Measurements from ENCODE around the gene ADCY2.

The ADCY2 gene

DNA sequence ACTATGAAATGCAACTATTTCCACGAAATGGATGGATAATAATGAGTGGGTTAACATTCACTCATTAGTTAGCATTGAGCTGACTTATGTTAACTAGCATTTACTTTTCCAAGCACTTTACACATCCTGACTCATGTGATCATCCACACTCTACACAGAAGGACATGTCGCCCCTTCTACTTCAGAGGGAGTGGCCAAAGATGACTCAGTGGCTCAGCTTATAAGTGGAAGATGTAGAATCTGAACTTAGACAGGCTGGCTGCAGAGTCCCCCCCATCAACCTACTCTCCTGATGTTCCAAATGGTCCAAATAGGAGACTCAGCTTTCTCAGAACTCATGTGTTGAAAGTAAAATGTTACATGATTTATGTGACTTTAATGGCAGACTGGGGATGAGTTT lies 146.0 kb downstream of the ADCY2 start:
- Histone ChIP-seq H3K36me3 (ENCODE audit: control insufficient read depth in 2 of 2, insufficient read depth in 1 of 2, low read length in 2 of 2) (no peaks in the 10 kb centered on the region), H3K4me1 (ENCODE audit: control insufficient read depth, insufficient read depth, low read length) (no peaks in the 10 kb centered on the region), H3K4me3 (ENCODE audit: low read depth, low read length) (no peak overlapping the region), H3K27ac (ENCODE audit: extremely low read depth, low read depth, low read length) (no peak overlapping the region), H3K9me3 (ENCODE audit: control insufficient read depth, insufficient read depth, low read depth, low read length) (no peaks in the 10 kb centered on the region)
- no peak for TF ChIP-seq SALL2 (tag by site-specific recombination; IDR thresholded peaks at IDR 0.05; ENCODE audit: borderline replicate concordance)
- no peak for TF ChIP-seq ZNF174 (tag by site-specific recombination; IDR thresholded peaks at IDR 0.05)
- TF ChIP-seq ZNF221 (tag by site-specific recombination; IDR thresholded peaks at IDR 0.05; ENCODE audit: borderline replicate concordance): no peak
- TF ChIP-seq ZNF843 (tag by site-specific recombination; IDR thresholded peaks at IDR 0.05): no peak
- no peak for TF ChIP-seq ZNF335 (tag by site-specific recombination; conservative IDR thresholded peaks at IDR 0.05)
- no peak for TF ChIP-seq ZNF548 (tag by site-specific recombination; IDR thresholded peaks at IDR 0.05)
- TF ChIP-seq ZNF2 (tag by site-specific recombination; IDR thresholded peaks at IDR 0.05): no peak
- no peak for TF ChIP-seq ZNF664 (tag by site-specific recombination; IDR thresholded peaks at IDR 0.05)
- TF ChIP-seq ZNF776 (tag by site-specific recombination; IDR thresholded peaks at IDR 0.05; ENCODE audit: borderline replicate concordance): no peak
- TF ChIP-seq ZNF777 (tag by site-specific recombination; IDR thresholded peaks at IDR 0.05; ENCODE audit: borderline replicate concordance): no peak
- no peak for TF ChIP-seq ZNF596 (tag by site-specific recombination; IDR thresholded peaks at IDR 0.05)
- TF ChIP-seq, protein P1, sequence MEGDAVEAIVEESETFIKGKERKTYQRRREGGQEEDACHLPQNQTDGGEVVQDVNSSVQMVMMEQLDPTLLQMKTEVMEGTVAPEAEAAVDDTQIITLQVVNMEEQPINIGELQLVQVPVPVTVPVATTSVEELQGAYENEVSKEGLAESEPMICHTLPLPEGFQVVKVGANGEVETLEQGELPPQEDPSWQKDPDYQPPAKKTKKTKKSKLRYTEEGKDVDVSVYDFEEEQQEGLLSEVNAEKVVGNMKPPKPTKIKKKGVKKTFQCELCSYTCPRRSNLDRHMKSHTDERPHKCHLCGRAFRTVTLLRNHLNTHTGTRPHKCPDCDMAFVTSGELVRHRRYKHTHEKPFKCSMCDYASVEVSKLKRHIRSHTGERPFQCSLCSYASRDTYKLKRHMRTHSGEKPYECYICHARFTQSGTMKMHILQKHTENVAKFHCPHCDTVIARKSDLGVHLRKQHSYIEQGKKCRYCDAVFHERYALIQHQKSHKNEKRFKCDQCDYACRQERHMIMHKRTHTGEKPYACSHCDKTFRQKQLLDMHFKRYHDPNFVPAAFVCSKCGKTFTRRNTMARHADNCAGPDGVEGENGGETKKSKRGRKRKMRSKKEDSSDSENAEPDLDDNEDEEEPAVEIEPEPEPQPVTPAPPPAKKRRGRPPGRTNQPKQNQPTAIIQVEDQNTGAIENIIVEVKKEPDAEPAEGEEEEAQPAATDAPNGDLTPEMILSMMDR (tag by site-specific recombination; IDR thresholded peaks at IDR 0.05): no peak
- no peak for TF ChIP-seq ZNF670 (tag by site-specific recombination; IDR thresholded peaks at IDR 0.05; ENCODE audit: low read depth)
- TF ChIP-seq, protein P2, sequence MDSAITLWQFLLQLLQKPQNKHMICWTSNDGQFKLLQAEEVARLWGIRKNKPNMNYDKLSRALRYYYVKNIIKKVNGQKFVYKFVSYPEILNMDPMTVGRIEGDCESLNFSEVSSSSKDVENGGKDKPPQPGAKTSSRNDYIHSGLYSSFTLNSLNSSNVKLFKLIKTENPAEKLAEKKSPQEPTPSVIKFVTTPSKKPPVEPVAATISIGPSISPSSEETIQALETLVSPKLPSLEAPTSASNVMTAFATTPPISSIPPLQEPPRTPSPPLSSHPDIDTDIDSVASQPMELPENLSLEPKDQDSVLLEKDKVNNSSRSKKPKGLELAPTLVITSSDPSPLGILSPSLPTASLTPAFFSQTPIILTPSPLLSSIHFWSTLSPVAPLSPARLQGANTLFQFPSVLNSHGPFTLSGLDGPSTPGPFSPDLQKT (IDR thresholded peaks at IDR 0.05; ENCODE audit: borderline replicate concordance, low read depth, low read length): no peak
- ChIA-PET POLR2A (no interaction called here), CTCF (interaction anchor here (1.1 kb wide), 1 partner anchor 776 kb away, joined by 3 read pairs; no protein-coding TSS in a partner anchor)

GRCh38 chr5:7546555-7546954 lies 150.6 kb downstream of the ADCY2 start:
- Histone ChIP-seq H3K27ac (ENCODE audit: extremely low read depth, low read depth, low read length) (no peak overlapping the region), H3K36me3 (ENCODE audit: control insufficient read depth in 2 of 2, insufficient read depth in 1 of 2, low read length in 2 of 2) (no peaks in the 10 kb centered on the region), H3K9me3 (ENCODE audit: control insufficient read depth, insufficient read depth, low read depth, low read length) (no peaks in the 10 kb centered on the region), H3K4me3 (ENCODE audit: low read depth, low read length) (no peak overlapping the region), H3K4me1 (ENCODE audit: control insufficient read depth, insufficient read depth, low read length) (no peaks in the 10 kb centered on the region)
- ChIA-PET CTCF (interaction anchor here (0.6 kb wide), 1 partner anchor 519 kb away, joined by 3 read pairs; no protein-coding TSS in a partner anchor), POLR2A (no interaction called here)
- TF ChIP-seq, protein P3, sequence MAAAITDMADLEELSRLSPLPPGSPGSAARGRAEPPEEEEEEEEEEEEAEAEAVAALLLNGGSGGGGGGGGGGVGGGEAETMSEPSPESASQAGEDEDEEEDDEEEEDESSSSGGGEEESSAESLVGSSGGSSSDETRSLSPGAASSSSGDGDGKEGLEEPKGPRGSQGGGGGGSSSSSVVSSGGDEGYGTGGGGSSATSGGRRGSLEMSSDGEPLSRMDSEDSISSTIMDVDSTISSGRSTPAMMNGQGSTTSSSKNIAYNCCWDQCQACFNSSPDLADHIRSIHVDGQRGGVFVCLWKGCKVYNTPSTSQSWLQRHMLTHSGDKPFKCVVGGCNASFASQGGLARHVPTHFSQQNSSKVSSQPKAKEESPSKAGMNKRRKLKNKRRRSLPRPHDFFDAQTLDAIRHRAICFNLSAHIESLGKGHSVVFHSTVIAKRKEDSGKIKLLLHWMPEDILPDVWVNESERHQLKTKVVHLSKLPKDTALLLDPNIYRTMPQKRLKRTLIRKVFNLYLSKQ (tag by site-specific recombination; IDR thresholded peaks at IDR 0.05; ENCODE audit: borderline replicate concordance): no peak
- TF ChIP-seq, protein P4, sequence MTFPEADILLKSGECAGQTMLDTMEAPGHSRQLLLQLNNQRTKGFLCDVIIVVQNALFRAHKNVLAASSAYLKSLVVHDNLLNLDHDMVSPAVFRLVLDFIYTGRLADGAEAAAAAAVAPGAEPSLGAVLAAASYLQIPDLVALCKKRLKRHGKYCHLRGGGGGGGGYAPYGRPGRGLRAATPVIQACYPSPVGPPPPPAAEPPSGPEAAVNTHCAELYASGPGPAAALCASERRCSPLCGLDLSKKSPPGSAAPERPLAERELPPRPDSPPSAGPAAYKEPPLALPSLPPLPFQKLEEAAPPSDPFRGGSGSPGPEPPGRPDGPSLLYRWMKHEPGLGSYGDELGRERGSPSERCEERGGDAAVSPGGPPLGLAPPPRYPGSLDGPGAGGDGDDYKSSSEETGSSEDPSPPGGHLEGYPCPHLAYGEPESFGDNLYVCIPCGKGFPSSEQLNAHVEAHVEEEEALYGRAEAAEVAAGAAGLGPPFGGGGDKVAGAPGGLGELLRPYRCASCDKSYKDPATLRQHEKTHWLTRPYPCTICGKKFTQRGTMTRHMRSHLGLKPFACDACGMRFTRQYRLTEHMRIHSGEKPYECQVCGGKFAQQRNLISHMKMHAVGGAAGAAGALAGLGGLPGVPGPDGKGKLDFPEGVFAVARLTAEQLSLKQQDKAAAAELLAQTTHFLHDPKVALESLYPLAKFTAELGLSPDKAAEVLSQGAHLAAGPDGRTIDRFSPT (tag by site-specific recombination; IDR thresholded peaks at IDR 0.05): no peak
- TF ChIP-seq KLF9 (tag by site-specific recombination; IDR thresholded peaks at IDR 0.05; ENCODE audit: low read depth): no peak
- no peak for TF ChIP-seq ZNF791 (tag by site-specific recombination; IDR thresholded peaks at IDR 0.05)
- TF ChIP-seq ZNF677 (tag by site-specific recombination; IDR thresholded peaks at IDR 0.05): no peak
- no peak for TF ChIP-seq HOXC10 (CRISPR knock-in tag; IDR thresholded peaks at IDR 0.05)
- no peak for TF ChIP-seq ZNF626 (tag by site-specific recombination; IDR thresholded peaks at IDR 0.05)
- no peak for TF ChIP-seq ZBTB11 (tag by site-specific recombination; conservative IDR thresholded peaks at IDR 0.05; ENCODE audit: low read depth)
- TF ChIP-seq SALL2 (tag by site-specific recombination; IDR thresholded peaks at IDR 0.05; ENCODE audit: borderline replicate concordance): no peak
- TF ChIP-seq ZBTB21 (tag by site-specific recombination; IDR thresholded peaks at IDR 0.05): no peak
- TF ChIP-seq, protein P5, sequence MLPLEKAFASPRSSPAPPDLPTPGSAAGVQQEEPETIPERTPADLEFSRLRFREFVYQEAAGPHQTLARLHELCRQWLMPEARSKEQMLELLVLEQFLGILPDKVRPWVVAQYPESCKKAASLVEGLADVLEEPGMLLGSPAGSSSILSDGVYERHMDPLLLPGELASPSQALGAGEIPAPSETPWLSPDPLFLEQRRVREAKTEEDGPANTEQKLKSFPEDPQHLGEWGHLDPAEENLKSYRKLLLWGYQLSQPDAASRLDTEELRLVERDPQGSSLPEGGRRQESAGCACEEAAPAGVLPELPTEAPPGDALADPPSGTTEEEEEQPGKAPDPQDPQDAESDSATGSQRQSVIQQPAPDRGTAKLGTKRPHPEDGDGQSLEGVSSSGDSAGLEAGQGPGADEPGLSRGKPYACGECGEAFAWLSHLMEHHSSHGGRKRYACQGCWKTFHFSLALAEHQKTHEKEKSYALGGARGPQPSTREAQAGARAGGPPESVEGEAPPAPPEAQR (tag by site-specific recombination; IDR thresholded peaks at IDR 0.05): no peak

Data from HEK293 (cell line).